Neural progenitor cell (in vitro differentiated cells): ENCODE results near the gene MUC16. TPM values are rescaled to one million over a fixed set of nuclear protein-coding genes. Genes with fewer than 3 reads are reported as not detected.

Experiments used
- DNase-seq: peaks from one replicate; pipeline ENCODE4 v3.0.0-alpha.2; 2016; ENCODE audit warnings: low spot score
- H2AFZ ChIP-seq: fragments of 200-600 bp; sonication (generic); replicated peaks from 2 replicates; pipeline ENCODE4 v1.6.1; 2016; ENCODE audit warnings: antibody characterized with exemption
- H3F3A ChIP-seq: fragments of 200-600 bp; sonication (generic); 2 replicates; pipeline ENCODE4 v1.6.1; 2016; ENCODE audit warnings: antibody characterized with exemption, low read depth
- H3K27ac ChIP-seq: fragments of 200-600 bp; sonication (generic); 2 replicates; pipeline ENCODE4 v1.5.1; 2016; ENCODE audit warnings: mild to moderate bottlenecking
- H3K27me3 ChIP-seq: fragments of 200-600 bp; sonication (generic); 2 replicates; pipeline ENCODE4 v1.6.1; 2016; ENCODE audit warnings: mild to moderate bottlenecking, moderate library complexity
- H3K36me3 ChIP-seq: fragments of 200-600 bp; sonication (generic); 2 replicates; pipeline ENCODE4 v1.5.1; 2016
- H3K4me1 ChIP-seq: fragments of 200-600 bp; sonication (generic); 2 replicates; pipeline ENCODE4 v1.6.1; 2016; ENCODE audit warnings: mixed run types
- H3K4me2 ChIP-seq: fragments of 200-600 bp; sonication (generic); 2 replicates; pipeline ENCODE4 v1.6.1; 2016
- H3K4me3 ChIP-seq: fragments of 200-600 bp; sonication (generic); 2 replicates; pipeline ENCODE4 v1.5.1; 2016
- H3K79me2 ChIP-seq: fragments of 200-600 bp; sonication (generic); 2 replicates; pipeline ENCODE4 v1.6.1; 2016; ENCODE audit warnings: low read depth
- H3K9ac ChIP-seq: fragments of 200-600 bp; sonication (generic); 2 replicates; pipeline ENCODE4 v1.6.1; 2016
- H3K9me3 ChIP-seq: fragments of 200-600 bp; sonication (generic); 2 replicates; pipeline ENCODE4 v1.5.1; 2016; ENCODE audit warnings: low read depth
- H4K20me1 ChIP-seq: fragments of 200-600 bp; sonication (generic); 2 replicates; pipeline ENCODE4 v1.6.1; 2016; ENCODE audit warnings: low read depth
- H3K27ac Mint-ChIP-seq: 3 replicates; pipeline ENCODE4 v1.8.0; 2021; ENCODE audit warnings: mixed read lengths
- H3K27me3 Mint-ChIP-seq: 2 replicates; pipeline ENCODE4 v1.8.0; 2022; ENCODE audit warnings: low read depth, mild to moderate bottlenecking, inconsistent platforms, moderate library complexity, mixed read lengths; ENCODE audit not compliant: insufficient read depth
- H3K36me3 Mint-ChIP-seq: 3 replicates; pipeline ENCODE4 v1.8.0; 2021; ENCODE audit warnings: mixed read lengths
- H3K4me1 Mint-ChIP-seq: 3 replicates; pipeline ENCODE4 v1.8.0; 2021; ENCODE audit warnings: mixed read lengths
- H3K4me3 Mint-ChIP-seq: 3 replicates; pipeline ENCODE4 v1.8.0; 2021; ENCODE audit warnings: mild to moderate bottlenecking, moderate library complexity, mixed read lengths
- H3K9me3 Mint-ChIP-seq: 3 replicates; pipeline ENCODE4 v1.8.0; 2020; ENCODE audit warnings: mixed read lengths
- EZH2 ChIP-seq: fragments of 200-600 bp; sonication (generic); IDR thresholded peaks from 2 replicates; pipeline ENCODE4 v1.6.1; 2017; ENCODE audit warnings: antibody characterized with exemption, mild to moderate bottlenecking, moderate library complexity
- EZH2phosphoT487 ChIP-seq: fragments of 200-600 bp; sonication (generic); IDR thresholded peaks from 2 replicates; pipeline ENCODE4 v1.6.1; 2017; ENCODE audit warnings: antibody characterized with exemption
- total RNA-seq: library from RNA; depleted of rRNA; stranded (reverse); fragments of >200 nt; gene quantifications from 2 replicates; pipeline ENCODE4 v1.2.3, GENCODE V29; 2015; ENCODE audit warnings: low replicate concordance

The MUC16 gene
- total RNA-seq, 1 donor from 2014 or later: 0.07 TPM

DNA sequence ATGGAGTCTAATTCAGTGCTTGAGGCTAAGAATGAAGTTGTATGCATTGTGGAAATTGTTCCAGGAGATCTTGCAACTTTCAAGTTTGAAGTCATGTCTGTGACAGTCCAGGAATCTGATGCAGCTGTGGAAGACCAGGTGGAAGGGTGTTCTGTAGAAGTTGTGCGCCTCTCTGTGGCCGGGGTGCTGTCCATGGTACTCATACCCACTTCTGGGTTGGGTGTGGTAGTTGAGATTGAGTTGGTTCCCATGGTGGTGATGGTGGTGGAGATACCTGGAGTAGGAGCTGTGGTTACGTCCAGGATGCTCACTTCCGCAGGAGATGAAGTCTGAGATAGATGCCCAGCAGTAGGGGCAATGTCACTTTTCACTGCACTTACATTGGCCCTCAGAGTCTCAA, 44.3 kb downstream of the MUC16 start:
- DNase-seq: no peak
- no peak overlapping the region for H3K4me3 Mint-ChIP-seq

More for the DNA sequence above, 44.3 kb downstream of the MUC16 start:
- no peak overlapping the region for H3K27ac Mint-ChIP-seq
- H3K79me2 ChIP-seq: no peaks in the 10 kb centered on the region
- H3F3A ChIP-seq: no peaks in the 10 kb centered on the region
- no peak overlapping the region for H3K4me2 ChIP-seq
- no peaks in the 10 kb centered on the region for H3K27me3 ChIP-seq
- no peaks in the 10 kb centered on the region for H3K4me1 Mint-ChIP-seq
- H3K9me3 ChIP-seq: peaks cover 4% of the 10 kb centered on the region
- H3K9ac ChIP-seq: no peak overlapping the region
- H3K27ac ChIP-seq: no peak overlapping the region
- H3K9me3 Mint-ChIP-seq: peaks cover 23% of the 10 kb centered on the region
- no peaks in the 10 kb centered on the region for H3K4me1 ChIP-seq
- no peak overlapping the region for H3K4me3 ChIP-seq
- no peaks in the 10 kb centered on the region for H3K36me3 Mint-ChIP-seq
- H3K36me3 ChIP-seq: no peaks in the 10 kb centered on the region
- H3K27me3 Mint-ChIP-seq: peaks cover 4% of the 10 kb centered on the region
- no peaks in the 10 kb centered on the region for H4K20me1 ChIP-seq
- TF ChIP-seq EZH2 (no peak), EZH2phosphoT487 (no peak)
- H2AFZ ChIP-seq: no peak overlapping the region

Other genes starting within 250 kb of the MUC16 start
- 59.0 and 59.4 TPM in 2 replicates for gene ZNF558, start 178.1 kb downstream of the MUC16 start, total RNA-seq
- gene MBD3L1, start 178.0 kb downstream of the MUC16 start, total RNA-seq: not detected in 2 replicates
- gene OR1M1, start 76.7 kb upstream of the MUC16 start, total RNA-seq: not detected in 2 replicates
- not detected in 2 replicates for gene OR7G2, start 97.1 kb upstream of the MUC16 start, total RNA-seq
- gene OR7G1, start 105.4 kb upstream of the MUC16 start, total RNA-seq: not detected in 2 replicates
- not detected in 2 replicates for gene OR7G3, start 116.5 kb upstream of the MUC16 start, total RNA-seq
- 19.6 and 23.0 TPM in 2 replicates for gene ZNF317, start 130.0 kb upstream of the MUC16 start, total RNA-seq
- gene OR7D2, start 168.6 kb upstream of the MUC16 start, total RNA-seq: 1.4 and 1.5 TPM in 2 replicates
- not detected in 2 replicates for gene OR7D4, start 209.2 kb upstream of the MUC16 start, total RNA-seq
- not detected in 2 replicates for gene OR7E24, start 240.5 kb upstream of the MUC16 start, total RNA-seq